ENCODE measurements around the gene SPNS2. TPM values are rescaled to one million over a fixed set of nuclear protein-coding genes. Genes with fewer than 3 reads are reported as not detected.
A peak's percentile ranks its signal among the peaks of the same experiment; 100 is the strongest.

SPNS2 gene
- total RNA-seq, 4 donors from 2014 or later = 25.1 to 76.3 (median 49.6) TPM

- Histone ChIP-seq H3K27ac (no peak overlapping the region), H3K27me3 (no peaks in the 10 kb centered on the region), H3K9me3 (no peaks in the 10 kb centered on the region), H3K4me1 (peaks cover 18% of the 10 kb centered on the region), H3K4me3 (no peak overlapping the region), H3K36me3 (peaks cover 88% of the 10 kb centered on the region)
- TF ChIP-seq POLR2A (IDR thresholded peaks at IDR 0.05) = no peak
- no peak for TF ChIP-seq EP300 (IDR thresholded peaks at IDR 0.05)
- TF ChIP-seq POLR2AphosphoS5 (IDR thresholded peaks at IDR 0.05) = no peak
- TF ChIP-seq CTCF (IDR thresholded peaks at IDR 0.05) = no peak
- 82% methylated on average over 14 of the region's 25 CpGs for WGBS
- DNase-seq (ENCODE audit: low spot score in 2 of 2) = no peak
Observed at GRCh38 chr17:4549781-4550533, 51.3 kb downstream of the SPNS2 start.

GRCh38 chr17:4550534-4551039 is 51.9 kb downstream of the SPNS2 start:
- WGBS = 93% methylated on average over 16 of the region's 16 CpGs
- H3K4me3 ChIP-seq = no peak overlapping the region
- peaks cover 81% of the 10 kb centered on the region for H3K36me3 ChIP-seq
- H3K27ac ChIP-seq = no peak overlapping the region
- no peaks in the 10 kb centered on the region for H3K27me3 ChIP-seq
- no peak for TF ChIP-seq EP300 (IDR thresholded peaks at IDR 0.05)
- no peak for TF ChIP-seq POLR2AphosphoS5 (IDR thresholded peaks at IDR 0.05)
- TF ChIP-seq CTCF (IDR thresholded peaks at IDR 0.05) = no peak
- no peak for TF ChIP-seq POLR2A (IDR thresholded peaks at IDR 0.05)
- H3K4me1 ChIP-seq = peaks cover 22% of the 10 kb centered on the region
- no peaks in the 10 kb centered on the region for H3K9me3 ChIP-seq
- DNase-seq (ENCODE audit: low spot score in 2 of 2) = no peak

- no peak for TF ChIP-seq POLR2A (IDR thresholded peaks at IDR 0.05)
- no peak for TF ChIP-seq CTCF (IDR thresholded peaks at IDR 0.05)
- no peak for TF ChIP-seq EP300 (IDR thresholded peaks at IDR 0.05)
- TF ChIP-seq POLR2AphosphoS5 (IDR thresholded peaks at IDR 0.05) = no peak
- Histone ChIP-seq H3K4me3 (no peak overlapping the region), H3K4me1 (peaks cover 27% of the 10 kb centered on the region), H3K36me3 (peaks cover 76% of the 10 kb centered on the region), H3K27ac (no peak overlapping the region), H3K9me3 (no peaks in the 10 kb centered on the region), H3K27me3 (no peaks in the 10 kb centered on the region)
- WGBS = 85% methylated on average over 8 of the region's 8 CpGs
- no peak for DNase-seq (ENCODE audit: low spot score in 2 of 2)
Observed at GRCh38 chr17:4551141-4551540, 52.5 kb downstream of the SPNS2 start.

- TF ChIP-seq EP300 (IDR thresholded peaks at IDR 0.05) (no peak), POLR2AphosphoS5 (IDR thresholded peaks at IDR 0.05) (no peak), POLR2A (IDR thresholded peaks at IDR 0.05) (no peak), CTCF (IDR thresholded peaks at IDR 0.05) (no peak)
- Histone ChIP-seq H3K27ac (no peak overlapping the region), H3K4me1 (peaks cover 29% of the 10 kb centered on the region), H3K27me3 (no peaks in the 10 kb centered on the region), H3K4me3 (no peak overlapping the region), H3K9me3 (no peaks in the 10 kb centered on the region), H3K36me3 (peaks cover 68% of the 10 kb centered on the region)
- no peak for DNase-seq (ENCODE audit: low spot score in 2 of 2)
- WGBS = 93% methylated on average over 19 of the region's 27 CpGs
Observed at GRCh38 chr17:4551796-4552525, 53.3 kb downstream of the SPNS2 start.

GRCh38 chr17:4553669-4554068 is 55.0 kb downstream of the SPNS2 start:
- DNase-seq (ENCODE audit: low spot score in 2 of 2) = no peak
- Histone ChIP-seq H3K36me3 (peaks cover 50% of the 10 kb centered on the region), H3K4me1 (peaks cover 34% of the 10 kb centered on the region), H3K9me3 (no peaks in the 10 kb centered on the region), H3K4me3 (peak overlapping the region; percentile 90), H3K27me3 (no peaks in the 10 kb centered on the region), H3K27ac (no peak overlapping the region)
- WGBS = 76% methylated on average over 8 of the region's 9 CpGs
- TF ChIP-seq CTCF (IDR thresholded peaks at IDR 0.05) (no peak), EP300 (IDR thresholded peaks at IDR 0.05) (no peak), POLR2AphosphoS5 (IDR thresholded peaks at IDR 0.05) (no peak), POLR2A (IDR thresholded peaks at IDR 0.05) (no peak)
